Measurements from ENCODE around the gene FHIP1A.

DNA sequence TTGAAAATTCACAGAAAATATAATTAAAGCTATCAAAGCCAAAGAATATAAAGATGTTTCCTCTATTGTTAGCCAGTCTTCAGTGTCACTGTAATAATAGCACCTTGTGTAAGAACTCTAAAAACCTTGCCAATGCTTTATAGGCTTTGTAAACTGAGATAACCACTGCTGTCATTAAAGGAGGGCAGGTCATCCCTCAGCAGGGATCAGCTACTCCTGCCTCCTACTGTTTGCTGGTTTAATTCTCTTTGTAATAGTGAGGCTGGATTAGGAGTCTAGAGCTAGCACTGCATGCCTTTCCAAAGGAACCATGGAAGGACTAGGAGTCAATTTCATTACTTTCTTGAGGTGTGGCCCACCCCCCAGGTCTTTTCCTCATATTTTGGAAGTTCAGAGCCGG lies 46.2 kb downstream of the FHIP1A start:
- TF ChIP-seq, protein P1, sequence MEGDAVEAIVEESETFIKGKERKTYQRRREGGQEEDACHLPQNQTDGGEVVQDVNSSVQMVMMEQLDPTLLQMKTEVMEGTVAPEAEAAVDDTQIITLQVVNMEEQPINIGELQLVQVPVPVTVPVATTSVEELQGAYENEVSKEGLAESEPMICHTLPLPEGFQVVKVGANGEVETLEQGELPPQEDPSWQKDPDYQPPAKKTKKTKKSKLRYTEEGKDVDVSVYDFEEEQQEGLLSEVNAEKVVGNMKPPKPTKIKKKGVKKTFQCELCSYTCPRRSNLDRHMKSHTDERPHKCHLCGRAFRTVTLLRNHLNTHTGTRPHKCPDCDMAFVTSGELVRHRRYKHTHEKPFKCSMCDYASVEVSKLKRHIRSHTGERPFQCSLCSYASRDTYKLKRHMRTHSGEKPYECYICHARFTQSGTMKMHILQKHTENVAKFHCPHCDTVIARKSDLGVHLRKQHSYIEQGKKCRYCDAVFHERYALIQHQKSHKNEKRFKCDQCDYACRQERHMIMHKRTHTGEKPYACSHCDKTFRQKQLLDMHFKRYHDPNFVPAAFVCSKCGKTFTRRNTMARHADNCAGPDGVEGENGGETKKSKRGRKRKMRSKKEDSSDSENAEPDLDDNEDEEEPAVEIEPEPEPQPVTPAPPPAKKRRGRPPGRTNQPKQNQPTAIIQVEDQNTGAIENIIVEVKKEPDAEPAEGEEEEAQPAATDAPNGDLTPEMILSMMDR (IDR thresholded peaks at IDR 0.05) = no peak
- TF ChIP-seq POLR2A (IDR thresholded peaks at IDR 0.05) = no peak
